Neural cell (in vitro differentiated cells): Measurements from ENCODE around the gene DGKG. TPM values are rescaled to one million over a fixed set of nuclear protein-coding genes. Genes with fewer than 3 reads are reported as not detected.

Experiments
- H2AFZ ChIP-seq: fragments of 200-600, 300-800 bp; sonication (generic), shearing (Covaris generic); 2 replicates; pipeline ENCODE4 v1.6.0; 2014; ENCODE audit warnings: low read depth, mild to moderate bottlenecking, antibody characterized with exemption, low read length, moderate library complexity
- H3F3A ChIP-seq: fragments of 200-600 bp; shearing (Covaris generic); 2 replicates; pipeline ENCODE4 v1.6.1; 2016; ENCODE audit warnings: mild to moderate bottlenecking, moderate library complexity, mixed read lengths, antibody characterized with exemption, low read length; ENCODE audit not compliant: insufficient read depth, poor library complexity, severe bottlenecking
- H3K27ac ChIP-seq: fragments of 200-600, 300-800 bp; sonication (generic), shearing (Covaris generic); 2 replicates; pipeline ENCODE4 v1.5.1; 2014; ENCODE audit warnings: mild to moderate bottlenecking, low read length, moderate library complexity
- H3K27me3 ChIP-seq: fragments of 300-800, 200-600 bp; sonication (generic), shearing (Covaris generic); 2 replicates; pipeline ENCODE4 v1.6.0; 2014; ENCODE audit warnings: mild to moderate bottlenecking, low read depth, low read length, moderate library complexity; ENCODE audit not compliant: insufficient read depth
- H3K36me3 ChIP-seq: fragments of 300-800, 200-600 bp; sonication (generic), shearing (Covaris generic); 2 replicates; pipeline ENCODE4 v1.5.1; 2014; ENCODE audit warnings: mild to moderate bottlenecking, antibody characterized with exemption, low read length, moderate library complexity; ENCODE audit not compliant: insufficient read depth
- H3K4me2 ChIP-seq: fragments of 300-800, 200-600 bp; sonication (generic), shearing (Covaris generic); 2 replicates; pipeline ENCODE4 v1.6.0; 2014; ENCODE audit warnings: mild to moderate bottlenecking, low read length
- H3K4me3 ChIP-seq: fragments of 300-800, 200-600 bp; sonication (generic), shearing (Covaris generic); 2 replicates; pipeline ENCODE4 v1.5.1; 2014; ENCODE audit warnings: mild to moderate bottlenecking, low read length, moderate library complexity
- H3K79me2 ChIP-seq: fragments of 200-600 bp; shearing (Covaris generic); replicated peaks from 2 replicates; pipeline ENCODE4 v1.6.0; 2014; ENCODE audit warnings: mild to moderate bottlenecking, low read length, moderate library complexity; ENCODE audit not compliant: insufficient read depth
- H3K9ac ChIP-seq: fragments of 300-800, 200-600 bp; sonication (generic), shearing (Covaris generic); 2 replicates; pipeline ENCODE4 v1.6.1; 2016; ENCODE audit warnings: mild to moderate bottlenecking, low read length, mixed read lengths
- H3K9me2 ChIP-seq: fragments of 200-600 bp; shearing (Covaris generic); 2 replicates; pipeline ENCODE4 v1.6.1; 2016; ENCODE audit warnings: mild to moderate bottlenecking, low read length, mixed read lengths; ENCODE audit not compliant: insufficient read depth
- H3K9me3 ChIP-seq: fragments of 200-600, 300-800 bp; sonication (generic), shearing (Covaris generic); 2 replicates; pipeline ENCODE4 v1.6.1; 2016; ENCODE audit warnings: mild to moderate bottlenecking, mixed run types, low read length, moderate library complexity, mixed read lengths
- H4K20me1 ChIP-seq: fragments of 200-600 bp; shearing (Covaris generic); 2 replicates; pipeline ENCODE4 v1.6.1; 2016; ENCODE audit warnings: mild to moderate bottlenecking, mixed run types; ENCODE audit not compliant: insufficient read depth
- EP300 ChIP-seq: fragments of 450-650 bp; conservative IDR thresholded peaks from 2 replicates; pipeline ENCODE4 v1.6.1; 2014; ENCODE audit warnings: antibody characterized with exemption, mild to moderate bottlenecking, moderate library complexity; ENCODE audit not compliant: poor library complexity, severe bottlenecking
- EZH2 ChIP-seq: fragments of 200-600, 300-800 bp; shearing (Covaris generic), sonication (generic); IDR thresholded peaks from 2 replicates; pipeline ENCODE4 v1.6.1; 2014; ENCODE audit warnings: antibody characterized with exemption, low read length, borderline replicate concordance, mild to moderate bottlenecking; ENCODE audit not compliant: insufficient read depth, poor library complexity, severe bottlenecking
- MXI1 ChIP-seq: fragments of 450-650 bp; conservative IDR thresholded peaks from 2 replicates; pipeline ENCODE4 v1.6.1; 2014; ENCODE audit warnings: antibody characterized with exemption, mild to moderate bottlenecking; ENCODE audit not compliant: poor library complexity, severe bottlenecking
- POLR2AphosphoS5 ChIP-seq: IDR thresholded peaks from 2 replicates; pipeline ENCODE4 v1.6.1; 2012
- RAD21 ChIP-seq: fragments of 450-650 bp; conservative IDR thresholded peaks from 2 replicates; pipeline ENCODE4 v1.6.1; 2014; ENCODE audit warnings: antibody characterized with exemption, mild to moderate bottlenecking, moderate library complexity
- SMC3 ChIP-seq: fragments of 450-650 bp; conservative IDR thresholded peaks from 2 replicates; pipeline ENCODE4 v1.6.1; 2014; ENCODE audit warnings: antibody characterized with exemption, mild to moderate bottlenecking, moderate library complexity; ENCODE audit not compliant: poor library complexity
- TAF1 ChIP-seq: IDR thresholded peaks from 2 replicates; pipeline ENCODE4 v1.6.1; 2012; ENCODE audit warnings: low read depth
- polyA plus RNA-seq: library from polyadenylated mRNA; depleted of rRNA; stranded (reverse); fragments of >200 nt; gene quantifications from 2 replicates; pipeline ENCODE4 v1.2.3, GENCODE V29; 2014
- TF ChIP-seq, protein P1 (sequence below): IDR thresholded peaks from 2 replicates; pipeline ENCODE4 v1.6.1; 2012; ENCODE audit warnings: borderline replicate concordance
- TF ChIP-seq, protein P2 (sequence below): fragments of 450-650 bp; IDR thresholded peaks from 2 replicates; pipeline ENCODE4 v1.5.1; 2014; ENCODE audit warnings: antibody characterized with exemption, mild to moderate bottlenecking, moderate library complexity; ENCODE audit not compliant: poor library complexity, severe bottlenecking

DGKG gene
- polyA plus RNA-seq, 1 donor from 2014 or later = not detected

DNA sequence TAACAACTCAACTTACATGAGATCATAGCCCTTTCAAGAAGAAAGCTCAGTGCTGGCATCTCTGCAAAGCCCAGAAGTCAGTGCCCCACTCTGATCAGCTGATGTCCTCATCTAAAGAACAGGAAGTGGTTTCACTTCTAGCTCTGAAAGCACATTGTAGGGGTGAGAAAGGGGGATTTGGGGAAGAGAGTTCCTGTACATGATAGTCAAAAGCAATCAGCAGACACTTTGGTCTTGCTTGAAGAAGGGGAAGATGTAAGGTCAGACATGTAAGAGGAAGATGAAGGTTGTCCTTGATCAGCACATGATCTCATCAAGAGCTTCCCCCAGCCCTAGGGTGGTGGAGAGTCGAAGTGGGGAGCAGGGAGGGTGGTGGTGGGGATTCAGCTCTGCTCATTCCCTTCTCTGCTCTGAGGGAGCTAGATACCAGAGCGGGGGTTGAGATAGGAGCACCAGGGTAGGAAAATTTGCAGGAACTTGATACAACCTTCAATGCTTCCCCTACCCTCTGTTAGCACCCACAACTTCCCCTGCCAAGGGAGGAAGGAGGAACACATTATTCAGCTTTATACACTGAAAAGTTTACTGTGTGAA is 176.7 kb downstream of the DGKG start:
- Histone ChIP-seq H4K20me1 (no peaks in the 10 kb centered on the region), H3F3A (no peaks in the 10 kb centered on the region), H3K79me2 (no peaks in the 10 kb centered on the region), H3K27ac (no peak overlapping the region), H3K27me3 (no peaks in the 10 kb centered on the region), H3K9me2 (no peaks in the 10 kb centered on the region), H3K4me3 (no peak overlapping the region), H3K9me3 (no peaks in the 10 kb centered on the region), H3K4me2 (no peak overlapping the region), H3K9ac (no peak overlapping the region), H2AFZ (no peak overlapping the region), H3K36me3 (no peaks in the 10 kb centered on the region)
- no peak for TF ChIP-seq EZH2

DNA sequence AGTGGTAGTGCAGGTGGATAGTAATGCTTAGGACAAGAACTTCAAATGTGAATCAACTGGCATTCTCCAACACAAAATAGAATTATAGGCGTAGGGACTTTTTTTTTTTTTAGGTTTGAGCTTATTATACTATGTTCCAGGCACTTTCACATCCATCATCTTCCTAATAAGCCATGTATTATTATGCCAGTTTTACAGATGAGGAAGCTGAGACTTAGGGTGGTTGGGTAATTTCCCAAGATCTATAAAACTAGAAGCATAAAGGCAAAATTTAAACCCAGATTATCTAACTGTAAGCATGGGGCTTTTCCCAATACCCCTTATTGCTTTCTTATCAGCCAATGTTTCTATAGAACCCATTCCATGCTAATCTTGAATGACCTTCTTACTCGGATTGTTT is 178.0 kb downstream of the DGKG start:
- TF ChIP-seq EP300 (no peak), EZH2 (no peak), MXI1 (no peak), SMC3 (no peak), RAD21 (no peak), TAF1 (no peak), POLR2AphosphoS5 (no peak)
- TF ChIP-seq, protein P1, sequence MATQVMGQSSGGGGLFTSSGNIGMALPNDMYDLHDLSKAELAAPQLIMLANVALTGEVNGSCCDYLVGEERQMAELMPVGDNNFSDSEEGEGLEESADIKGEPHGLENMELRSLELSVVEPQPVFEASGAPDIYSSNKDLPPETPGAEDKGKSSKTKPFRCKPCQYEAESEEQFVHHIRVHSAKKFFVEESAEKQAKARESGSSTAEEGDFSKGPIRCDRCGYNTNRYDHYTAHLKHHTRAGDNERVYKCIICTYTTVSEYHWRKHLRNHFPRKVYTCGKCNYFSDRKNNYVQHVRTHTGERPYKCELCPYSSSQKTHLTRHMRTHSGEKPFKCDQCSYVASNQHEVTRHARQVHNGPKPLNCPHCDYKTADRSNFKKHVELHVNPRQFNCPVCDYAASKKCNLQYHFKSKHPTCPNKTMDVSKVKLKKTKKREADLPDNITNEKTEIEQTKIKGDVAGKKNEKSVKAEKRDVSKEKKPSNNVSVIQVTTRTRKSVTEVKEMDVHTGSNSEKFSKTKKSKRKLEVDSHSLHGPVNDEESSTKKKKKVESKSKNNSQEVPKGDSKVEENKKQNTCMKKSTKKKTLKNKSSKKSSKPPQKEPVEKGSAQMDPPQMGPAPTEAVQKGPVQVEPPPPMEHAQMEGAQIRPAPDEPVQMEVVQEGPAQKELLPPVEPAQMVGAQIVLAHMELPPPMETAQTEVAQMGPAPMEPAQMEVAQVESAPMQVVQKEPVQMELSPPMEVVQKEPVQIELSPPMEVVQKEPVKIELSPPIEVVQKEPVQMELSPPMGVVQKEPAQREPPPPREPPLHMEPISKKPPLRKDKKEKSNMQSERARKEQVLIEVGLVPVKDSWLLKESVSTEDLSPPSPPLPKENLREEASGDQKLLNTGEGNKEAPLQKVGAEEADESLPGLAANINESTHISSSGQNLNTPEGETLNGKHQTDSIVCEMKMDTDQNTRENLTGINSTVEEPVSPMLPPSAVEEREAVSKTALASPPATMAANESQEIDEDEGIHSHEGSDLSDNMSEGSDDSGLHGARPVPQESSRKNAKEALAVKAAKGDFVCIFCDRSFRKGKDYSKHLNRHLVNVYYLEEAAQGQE = no peak
- TF ChIP-seq, protein P2, sequence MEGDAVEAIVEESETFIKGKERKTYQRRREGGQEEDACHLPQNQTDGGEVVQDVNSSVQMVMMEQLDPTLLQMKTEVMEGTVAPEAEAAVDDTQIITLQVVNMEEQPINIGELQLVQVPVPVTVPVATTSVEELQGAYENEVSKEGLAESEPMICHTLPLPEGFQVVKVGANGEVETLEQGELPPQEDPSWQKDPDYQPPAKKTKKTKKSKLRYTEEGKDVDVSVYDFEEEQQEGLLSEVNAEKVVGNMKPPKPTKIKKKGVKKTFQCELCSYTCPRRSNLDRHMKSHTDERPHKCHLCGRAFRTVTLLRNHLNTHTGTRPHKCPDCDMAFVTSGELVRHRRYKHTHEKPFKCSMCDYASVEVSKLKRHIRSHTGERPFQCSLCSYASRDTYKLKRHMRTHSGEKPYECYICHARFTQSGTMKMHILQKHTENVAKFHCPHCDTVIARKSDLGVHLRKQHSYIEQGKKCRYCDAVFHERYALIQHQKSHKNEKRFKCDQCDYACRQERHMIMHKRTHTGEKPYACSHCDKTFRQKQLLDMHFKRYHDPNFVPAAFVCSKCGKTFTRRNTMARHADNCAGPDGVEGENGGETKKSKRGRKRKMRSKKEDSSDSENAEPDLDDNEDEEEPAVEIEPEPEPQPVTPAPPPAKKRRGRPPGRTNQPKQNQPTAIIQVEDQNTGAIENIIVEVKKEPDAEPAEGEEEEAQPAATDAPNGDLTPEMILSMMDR = no peak
- Histone ChIP-seq H3K9me3 (no peaks in the 10 kb centered on the region), H2AFZ (no peak overlapping the region), H3K79me2 (no peaks in the 10 kb centered on the region), H3K4me3 (no peak overlapping the region), H3K36me3 (no peaks in the 10 kb centered on the region), H3K27me3 (no peaks in the 10 kb centered on the region), H3K4me2 (no peak overlapping the region), H3K9me2 (no peaks in the 10 kb centered on the region), H3K27ac (no peak overlapping the region), H4K20me1 (no peaks in the 10 kb centered on the region), H3K9ac (no peak overlapping the region), H3F3A (no peaks in the 10 kb centered on the region)

DNA sequence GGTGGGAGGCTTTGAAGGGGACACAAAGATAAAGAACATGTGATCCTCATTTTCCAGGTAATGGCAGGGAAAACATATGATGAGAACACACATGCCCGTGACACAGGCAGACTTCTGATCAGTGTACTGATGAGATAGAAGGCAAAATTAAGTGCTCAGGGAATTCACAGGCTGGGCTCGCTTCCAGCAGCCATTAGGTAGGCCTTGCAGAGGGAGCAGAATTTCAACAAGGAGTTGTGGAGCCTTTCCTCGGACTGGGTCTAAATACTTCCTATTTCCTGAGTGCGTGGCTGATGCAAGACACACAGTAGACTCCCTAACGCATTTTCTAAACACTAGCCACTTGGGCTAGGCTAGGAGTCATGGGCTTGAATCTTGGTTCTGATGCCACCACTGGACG is 179.2 kb downstream of the DGKG start:
- H3K4me3 ChIP-seq = no peak overlapping the region
- no peaks in the 10 kb centered on the region for H3F3A ChIP-seq
- H2AFZ ChIP-seq = no peak overlapping the region
- H4K20me1 ChIP-seq = no peaks in the 10 kb centered on the region
- no peak overlapping the region for H3K4me2 ChIP-seq
- H3K79me2 ChIP-seq = no peaks in the 10 kb centered on the region
- TF ChIP-seq, protein P1 = no peak
- TF ChIP-seq POLR2AphosphoS5 = no peak
- TF ChIP-seq MXI1 = no peak
- no peak for TF ChIP-seq EP300
- TF ChIP-seq RAD21 = no peak
- no peak for TF ChIP-seq SMC3
- TF ChIP-seq EZH2 = no peak
- no peak for TF ChIP-seq TAF1
- TF ChIP-seq, protein P2 = no peak
- H3K27me3 ChIP-seq = no peaks in the 10 kb centered on the region
- H3K9me3 ChIP-seq = no peaks in the 10 kb centered on the region
- no peaks in the 10 kb centered on the region for H3K36me3 ChIP-seq
- H3K9ac ChIP-seq = no peak overlapping the region
- H3K27ac ChIP-seq = no peak overlapping the region
- H3K9me2 ChIP-seq = no peaks in the 10 kb centered on the region
